ENCODE measurements around the gene IL18RAP. TPM values are rescaled to one million over a fixed set of nuclear protein-coding genes. Genes with fewer than 3 reads are reported as not detected.

Gene IL18RAP
- total RNA-seq = 3.4 and 4.2 TPM in 2 replicates

- intact Hi-C loops (cut with micrococcal nuclease) = no loop called here
Measured at GRCh38 chr2:102422910-102423309, at the start of gene IL18RAP. Gene IL18RAP (plus strand): TSS chr2:102423160. CDS start chr2:102423278, 118 bp downstream.

GRCh38 chr2:102376052-102376591 is 46.8 kb upstream of the IL18RAP start:
- intact Hi-C loops (cut with micrococcal nuclease) = no loop called here

- intact Hi-C loops (cut with micrococcal nuclease) = no loop called here
Measured at GRCh38 chr2:102383722-102384121, 39.2 kb upstream of the IL18RAP start.

GRCh38 chr2:102385522-102385921 is 37.4 kb upstream of the IL18RAP start:
- intact Hi-C loops (cut with micrococcal nuclease) = no loop called here

- intact Hi-C loops (cut with micrococcal nuclease) = no loop called here
Measured at GRCh38 chr2:102386004-102386403, 37.0 kb upstream of the IL18RAP start.

- intact Hi-C loops (cut with micrococcal nuclease) = no loop called here
Measured at GRCh38 chr2:102386867-102387541, 36.0 kb upstream of the IL18RAP start.

GRCh38 chr2:102387763-102388546 is 35.0 kb upstream of the IL18RAP start:
- intact Hi-C loops (cut with micrococcal nuclease) = no loop called here

- intact Hi-C loops (cut with micrococcal nuclease) = loop anchor here (10.0 kb wide), 1 partner anchor 53 kb away; no protein-coding TSS in a partner anchor
Measured at GRCh38 chr2:102391565-102391964, 31.4 kb upstream of the IL18RAP start.

- intact Hi-C loops (cut with micrococcal nuclease) = loop anchor here (10.0 kb wide), 1 partner anchor 53 kb away; no protein-coding TSS in a partner anchor
Measured at GRCh38 chr2:102392096-102392495, 30.9 kb upstream of the IL18RAP start.

GRCh38 chr2:102392942-102393341 is 30.0 kb upstream of the IL18RAP start:
- intact Hi-C loops (cut with micrococcal nuclease) = loop anchor here (10.0 kb wide), 1 partner anchor 52 kb away; no protein-coding TSS in a partner anchor

GRCh38 chr2:102396012-102396411 is 26.9 kb upstream of the IL18RAP start:
- intact Hi-C loops (cut with micrococcal nuclease) = loop anchor here (10.0 kb wide), 1 partner anchor 49 kb away; no protein-coding TSS in a partner anchor

GRCh38 chr2:102397209-102397608 is 25.8 kb upstream of the IL18RAP start:
- intact Hi-C loops (cut with micrococcal nuclease) = loop anchor here (10.0 kb wide), 1 partner anchor 48 kb away; no protein-coding TSS in a partner anchor

GRCh38 chr2:102399499-102400141 is 23.3 kb upstream of the IL18RAP start:
- intact Hi-C loops (cut with micrococcal nuclease) = loop anchor here (5.0 to 10.0 kb wide), 2 partner anchors 32 to 45 kb away; no protein-coding TSS in a partner anchor

- intact Hi-C loops (cut with micrococcal nuclease) = loop anchor here (5.0 kb wide), 1 partner anchor 34 kb away; no protein-coding TSS in a partner anchor
Measured at GRCh38 chr2:102401456-102401855, 21.5 kb upstream of the IL18RAP start.

- intact Hi-C loops (cut with micrococcal nuclease) = loop anchor here (5.0 kb wide), 1 partner anchor 35 kb away; no protein-coding TSS in a partner anchor
Measured at GRCh38 chr2:102401865-102402264, 21.1 kb upstream of the IL18RAP start.

- intact Hi-C loops (cut with micrococcal nuclease) = no loop called here
Measured at GRCh38 chr2:102410952-102411351, 12.0 kb upstream of the IL18RAP start.

- intact Hi-C loops (cut with micrococcal nuclease) = no loop called here
Measured at GRCh38 chr2:102412199-102412598, 10.8 kb upstream of the IL18RAP start.

- intact Hi-C loops (cut with micrococcal nuclease) = loop anchor here (1.0 to 2.0 kb wide), 5 partner anchors 17 to 117 kb away; no protein-coding TSS in a partner anchor
Measured at GRCh38 chr2:102417946-102418345, 5.0 kb upstream of the IL18RAP start.

GRCh38 chr2:102418421-102418961 is 4.5 kb upstream of the IL18RAP start:
- intact Hi-C loops (cut with micrococcal nuclease) = loop anchor here (1.0 to 2.0 kb wide), 5 partner anchors 16 to 118 kb away; no protein-coding TSS in a partner anchor

- intact Hi-C loops (cut with micrococcal nuclease) = no loop called here
Measured at GRCh38 chr2:102420290-102420689, 2.7 kb upstream of the IL18RAP start.
